Measurements from ENCODE around the gene LAMTOR2. TPM values are rescaled to one million over a fixed set of nuclear protein-coding genes. Genes with fewer than 3 reads are reported as not detected.

The LAMTOR2 gene
- total and polyA plus RNA-seq, 2 donors (not counting 1 experiment from before 2014, with no cell fraction given) = 56.3 to 84.7 TPM

DNA sequence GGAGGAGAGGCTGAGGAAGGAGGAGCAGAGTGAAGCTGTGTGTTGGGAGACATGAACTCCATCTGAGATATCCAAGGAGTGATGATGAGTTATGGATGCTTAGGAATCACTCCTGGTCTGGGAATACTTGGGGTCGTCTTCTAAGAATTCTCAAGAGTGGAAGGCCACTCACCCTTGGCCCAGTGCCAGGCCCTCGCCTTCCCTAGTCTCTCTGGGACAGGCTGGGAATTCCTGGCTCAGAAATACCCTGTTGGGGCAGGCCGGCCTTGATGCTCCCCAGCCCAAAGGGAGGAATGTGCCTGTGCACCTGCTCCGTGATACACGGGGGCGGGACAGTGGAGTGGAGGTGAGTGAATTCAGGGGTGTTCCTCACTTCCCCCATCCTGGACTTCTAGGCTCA, 47.3 kb downstream of the LAMTOR2 start:
- no peak overlapping the region for H2AFZ ChIP-seq (ENCODE audit: low read length)
- no peaks in the 10 kb centered on the region for H3K36me3 ChIP-seq (ENCODE audit: control insufficient read depth, insufficient read depth, low read length)
- TF ChIP-seq, protein P1, sequence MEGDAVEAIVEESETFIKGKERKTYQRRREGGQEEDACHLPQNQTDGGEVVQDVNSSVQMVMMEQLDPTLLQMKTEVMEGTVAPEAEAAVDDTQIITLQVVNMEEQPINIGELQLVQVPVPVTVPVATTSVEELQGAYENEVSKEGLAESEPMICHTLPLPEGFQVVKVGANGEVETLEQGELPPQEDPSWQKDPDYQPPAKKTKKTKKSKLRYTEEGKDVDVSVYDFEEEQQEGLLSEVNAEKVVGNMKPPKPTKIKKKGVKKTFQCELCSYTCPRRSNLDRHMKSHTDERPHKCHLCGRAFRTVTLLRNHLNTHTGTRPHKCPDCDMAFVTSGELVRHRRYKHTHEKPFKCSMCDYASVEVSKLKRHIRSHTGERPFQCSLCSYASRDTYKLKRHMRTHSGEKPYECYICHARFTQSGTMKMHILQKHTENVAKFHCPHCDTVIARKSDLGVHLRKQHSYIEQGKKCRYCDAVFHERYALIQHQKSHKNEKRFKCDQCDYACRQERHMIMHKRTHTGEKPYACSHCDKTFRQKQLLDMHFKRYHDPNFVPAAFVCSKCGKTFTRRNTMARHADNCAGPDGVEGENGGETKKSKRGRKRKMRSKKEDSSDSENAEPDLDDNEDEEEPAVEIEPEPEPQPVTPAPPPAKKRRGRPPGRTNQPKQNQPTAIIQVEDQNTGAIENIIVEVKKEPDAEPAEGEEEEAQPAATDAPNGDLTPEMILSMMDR (conservative IDR thresholded peaks at IDR 0.05 in 1 of 2, IDR thresholded peaks at IDR 0.05 in 1 of 2; ENCODE audit: low read depth in 1 of 2, low read length in 2 of 2) = no peak
- TF ChIP-seq EZH2 (IDR thresholded peaks at IDR 0.05; ENCODE audit: low read length, missing control alignments) = no peak
- peaks cover 7% of the 10 kb centered on the region for H3K79me2 ChIP-seq (ENCODE audit: control insufficient read depth, insufficient read depth, low read length)
- no peak for DNase-seq (ENCODE audit: low read depth in 2 of 2)
- H3K4me2 ChIP-seq (ENCODE audit: extremely low read depth, insufficient read depth, low read length) = no peak overlapping the region
- H4K20me1 ChIP-seq (ENCODE audit: control insufficient read depth, extremely low read depth, insufficient read depth, low read length) = no peaks in the 10 kb centered on the region
- peak overlapping the region; percentile 99 for H3K27ac ChIP-seq (ENCODE audit: insufficient read depth, low read length)
- no peaks in the 10 kb centered on the region for H3K9me3 ChIP-seq (ENCODE audit: control insufficient read depth, insufficient read depth, low read depth, low read length)
- H3K27me3 ChIP-seq (ENCODE audit: control insufficient read depth, insufficient read depth, low read length) = no peaks in the 10 kb centered on the region
- H3K9ac ChIP-seq (ENCODE audit: insufficient read depth, low read length) = no peak overlapping the region
- H3K4me3 ChIP-seq (replicated peaks in 1 of 4; ENCODE audit: control extremely low read depth in 1 of 4, insufficient read depth in 1 of 4, low read depth in 3 of 4, low read length in 4 of 4) = no peak overlapping the region
- H3K4me1 ChIP-seq (ENCODE audit: control insufficient read depth, extremely low read depth, insufficient read depth, low read length) = peaks cover 45% of the 10 kb centered on the region

DNA sequence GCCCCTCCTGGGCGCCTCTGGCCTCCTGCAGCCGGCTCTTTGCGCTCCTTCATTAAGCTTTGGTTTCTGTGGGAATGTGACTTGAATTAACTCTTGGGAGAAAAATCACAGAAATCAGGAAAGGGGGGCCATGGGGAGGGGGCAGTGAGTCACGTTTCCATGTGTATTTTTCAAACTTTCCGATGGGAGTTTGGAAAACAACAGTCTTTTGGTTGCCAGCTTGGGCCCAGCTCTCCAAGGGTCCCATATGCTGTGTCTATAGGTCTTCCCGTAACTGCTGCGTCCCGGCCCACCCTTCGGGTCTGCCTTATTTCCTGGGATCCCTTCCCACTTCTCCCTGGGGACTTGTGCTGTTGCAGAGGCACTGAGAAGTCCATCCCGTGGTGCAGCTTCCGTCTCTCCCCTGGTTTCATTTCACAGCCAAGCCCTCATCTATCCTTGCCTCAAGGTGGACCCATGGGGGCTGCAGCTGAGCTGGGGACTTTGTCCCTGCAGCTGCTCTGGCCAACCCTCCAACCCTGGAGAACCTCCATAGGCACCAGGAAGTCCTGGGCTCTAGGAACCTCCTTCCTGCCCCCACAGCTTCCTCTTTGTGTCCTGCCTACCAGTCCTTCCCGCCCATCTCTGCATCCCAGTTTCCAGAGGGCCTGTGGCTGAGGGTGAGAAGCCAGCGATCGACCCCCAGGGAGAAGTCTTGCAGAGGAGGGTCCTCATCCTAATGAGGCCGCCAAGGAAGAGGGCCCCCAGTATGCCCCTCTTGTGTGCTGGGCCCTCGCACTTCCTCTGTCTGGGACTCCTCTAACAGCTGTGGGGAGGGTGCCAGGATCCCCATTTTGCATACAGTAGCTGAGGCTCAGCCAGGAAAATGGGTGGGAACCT, 48.3 kb downstream of the LAMTOR2 start:
- Histone ChIP-seq H3K9ac (ENCODE audit: insufficient read depth, low read length) (peak overlapping the region; percentile 80), H3K4me3 (replicated peaks in 1 of 4; ENCODE audit: control extremely low read depth in 1 of 4, insufficient read depth in 1 of 4, low read depth in 3 of 4, low read length in 4 of 4) (peak overlapping the region in 2 of 4 experiments; percentile 6 to 48), H2AFZ (ENCODE audit: low read length) (peak overlapping the region; percentile 24), H3K4me2 (ENCODE audit: extremely low read depth, insufficient read depth, low read length) (peak overlapping the region; percentile 91), H3K36me3 (ENCODE audit: control insufficient read depth, insufficient read depth, low read length) (no peaks in the 10 kb centered on the region), H3K4me1 (ENCODE audit: control insufficient read depth, extremely low read depth, insufficient read depth, low read length) (peaks cover 45% of the 10 kb centered on the region), H3K27ac (ENCODE audit: insufficient read depth, low read length) (peak overlapping the region; percentile 99), H3K27me3 (ENCODE audit: control insufficient read depth, insufficient read depth, low read length) (no peaks in the 10 kb centered on the region), H4K20me1 (ENCODE audit: control insufficient read depth, extremely low read depth, insufficient read depth, low read length) (no peaks in the 10 kb centered on the region), H3K9me3 (ENCODE audit: control insufficient read depth, insufficient read depth, low read depth, low read length) (no peaks in the 10 kb centered on the region), H3K79me2 (ENCODE audit: control insufficient read depth, insufficient read depth, low read length) (peaks cover 7% of the 10 kb centered on the region)
- DNase-seq (ENCODE audit: low read depth in 2 of 2) = peak; percentile 51 to 70
- no peak for TF ChIP-seq EZH2 (IDR thresholded peaks at IDR 0.05; ENCODE audit: low read length, missing control alignments)
- TF ChIP-seq, protein P1 (conservative IDR thresholded peaks at IDR 0.05 in 1 of 2, IDR thresholded peaks at IDR 0.05 in 1 of 2; ENCODE audit: low read depth in 1 of 2, low read length in 2 of 2) = no peak

DNA sequence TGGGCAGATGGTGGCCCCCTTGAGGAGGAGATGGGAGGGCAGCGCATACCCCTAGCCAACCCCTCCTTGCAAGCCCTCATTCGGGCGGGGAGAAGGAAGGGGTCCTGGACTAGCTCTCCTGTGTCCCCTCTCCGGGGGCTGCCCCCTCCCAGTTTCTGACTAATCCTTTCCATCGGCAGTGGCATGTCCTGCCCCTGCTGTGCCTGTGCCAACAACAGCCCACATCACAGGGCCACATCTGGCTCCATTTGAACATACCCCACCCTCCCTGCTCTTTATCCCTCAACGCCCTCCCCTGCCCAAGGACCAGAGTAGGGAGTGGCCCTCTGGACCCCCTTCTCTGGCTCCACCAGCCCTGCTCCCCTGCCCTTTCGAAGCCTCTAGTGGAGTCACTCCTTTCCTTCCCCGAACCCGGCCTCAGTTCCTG, 49.0 kb downstream of the LAMTOR2 start:
- Histone ChIP-seq H3K79me2 (ENCODE audit: control insufficient read depth, insufficient read depth, low read length) (peaks cover 7% of the 10 kb centered on the region), H3K9ac (ENCODE audit: insufficient read depth, low read length) (peak overlapping the region; percentile 80), H2AFZ (ENCODE audit: low read length) (no peak overlapping the region), H3K4me1 (ENCODE audit: control insufficient read depth, extremely low read depth, insufficient read depth, low read length) (peaks cover 45% of the 10 kb centered on the region), H4K20me1 (ENCODE audit: control insufficient read depth, extremely low read depth, insufficient read depth, low read length) (no peaks in the 10 kb centered on the region), H3K36me3 (ENCODE audit: control insufficient read depth, insufficient read depth, low read length) (no peaks in the 10 kb centered on the region), H3K27me3 (ENCODE audit: control insufficient read depth, insufficient read depth, low read length) (no peaks in the 10 kb centered on the region), H3K27ac (ENCODE audit: insufficient read depth, low read length) (peak overlapping the region; percentile 99), H3K9me3 (ENCODE audit: control insufficient read depth, insufficient read depth, low read depth, low read length) (no peaks in the 10 kb centered on the region), H3K4me3 (replicated peaks in 1 of 4; ENCODE audit: control extremely low read depth in 1 of 4, insufficient read depth in 1 of 4, low read depth in 3 of 4, low read length in 4 of 4) (peak overlapping the region in 2 of 4 experiments; percentile 19 to 48), H3K4me2 (ENCODE audit: extremely low read depth, insufficient read depth, low read length) (peak overlapping the region; percentile 91)
- TF ChIP-seq EZH2 (IDR thresholded peaks at IDR 0.05; ENCODE audit: low read length, missing control alignments) = no peak
- TF ChIP-seq, protein P1 (conservative IDR thresholded peaks at IDR 0.05 in 1 of 2, IDR thresholded peaks at IDR 0.05 in 1 of 2; ENCODE audit: low read depth in 1 of 2, low read length in 2 of 2) = no peak
- DNase-seq (ENCODE audit: low read depth in 2 of 2) = peak; percentile 61 to 68

Measured in fibroblast of lung (primary cell).